ENCODE measurements around the gene PAX2.

PAX2 gene

GRCh38 chr10:100749059-100749308 lies 3.6 kb downstream of the PAX2 start:
- no peak for TF ChIP-seq CTCF (IDR thresholded peaks at IDR 0.05)

- no peak for TF ChIP-seq CTCF (IDR thresholded peaks at IDR 0.05)
Observed at GRCh38 chr10:100749309-100750217, 4.2 kb downstream of the PAX2 start.

- no peak for TF ChIP-seq CTCF (IDR thresholded peaks at IDR 0.05)
Observed at GRCh38 chr10:100750291-100751210, 5.2 kb downstream of the PAX2 start.

- TF ChIP-seq CTCF (IDR thresholded peaks at IDR 0.05): no peak
Observed at GRCh38 chr10:100751211-100751933, 6.0 kb downstream of the PAX2 start.

GRCh38 chr10:100755821-100756220 lies 10.4 kb downstream of the PAX2 start:
- no peak for TF ChIP-seq CTCF (IDR thresholded peaks at IDR 0.05)

GRCh38 chr10:100759331-100759730 lies 13.9 kb downstream of the PAX2 start:
- no peak for TF ChIP-seq CTCF (IDR thresholded peaks at IDR 0.05)

- TF ChIP-seq CTCF (IDR thresholded peaks at IDR 0.05): no peak
Observed at GRCh38 chr10:100760726-100761125, 15.3 kb downstream of the PAX2 start.

All from LNCAP (cell line).